Measurements from ENCODE around the gene GANAB.
"Not testable (repeated sequence)": the region's sequence is repeated elsewhere in the genome, so short reads cannot be mapped to it uniquely, and the experiment has no call there.

GANAB gene

DNA sequence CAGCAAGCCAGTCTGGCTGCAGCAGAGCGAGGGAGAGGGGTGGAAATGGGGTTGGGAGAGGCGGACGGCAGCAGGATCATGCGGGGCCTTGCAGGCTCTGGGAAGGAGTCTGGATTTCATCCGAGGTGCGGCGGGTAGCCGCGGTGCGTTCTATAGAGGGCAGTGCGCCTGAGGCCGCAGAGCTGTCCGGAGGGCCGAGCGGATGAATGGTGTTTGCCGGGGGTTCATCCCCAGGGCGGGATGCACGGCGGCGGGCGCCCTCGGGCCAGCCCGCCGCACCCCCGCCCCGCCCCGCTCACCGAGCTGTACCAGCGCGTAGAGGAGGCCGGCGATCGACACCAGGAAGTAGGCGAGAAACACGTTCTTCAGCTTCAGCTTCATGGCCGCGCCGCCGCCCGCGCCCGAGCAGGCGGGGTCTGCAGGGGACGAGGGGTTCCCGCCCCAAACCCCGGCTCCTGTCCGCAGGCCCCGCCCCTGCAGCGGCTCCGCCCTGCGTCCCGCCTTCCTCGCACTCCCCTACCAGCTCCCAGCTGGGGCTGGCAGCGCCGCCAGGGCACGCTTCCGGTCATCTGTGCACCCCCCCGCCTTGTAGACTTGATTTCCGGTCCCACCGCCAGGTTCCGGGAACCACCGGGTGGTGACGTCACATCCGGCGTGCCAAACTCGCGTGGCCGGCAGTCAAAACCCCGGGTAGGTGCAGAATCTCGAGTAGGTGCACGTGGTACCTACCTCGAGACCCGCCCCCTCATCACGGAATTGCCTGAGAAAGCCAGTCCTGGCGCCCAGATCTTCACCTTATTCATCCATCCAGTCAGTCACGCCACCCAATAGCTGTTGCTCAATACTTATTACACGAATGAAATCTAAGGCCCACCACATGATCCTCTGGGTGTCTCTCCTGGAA, 24.6 kb downstream of the GANAB start, which contains the start of gene B3GAT3:
Gene B3GAT3, minus strand, starts transcription at position 420 of the 904 bp plus-strand sequence. Its CDS starts 39 bp downstream, at position 381.
- DNase-seq (ENCODE audit: low spot score), result peak; percentile 99

DNA sequence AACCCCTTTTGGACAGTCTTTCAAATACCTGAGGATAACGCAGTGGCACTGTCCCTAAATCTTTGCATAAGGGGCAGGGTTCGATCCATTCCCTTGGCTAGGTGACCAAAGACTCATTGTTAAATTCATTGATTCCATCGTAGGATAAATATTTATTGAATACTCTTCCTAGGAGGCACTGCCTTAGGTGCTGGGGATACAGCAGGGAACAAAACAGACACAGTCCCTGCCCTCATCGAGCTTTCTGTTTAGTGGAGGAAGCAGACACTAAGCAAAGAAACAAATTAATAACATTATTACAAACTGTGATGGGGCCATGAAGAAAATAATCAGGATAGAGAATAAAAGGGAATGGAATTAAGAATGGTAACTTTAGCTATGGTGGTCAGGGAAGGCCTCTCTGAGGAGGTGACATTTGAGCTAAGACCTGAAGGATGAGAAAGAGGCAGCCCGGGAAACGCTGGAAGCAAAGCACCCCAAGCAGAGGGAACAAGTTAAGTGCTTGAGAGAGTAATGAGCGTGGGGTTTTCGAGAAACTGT, 25.3 kb downstream of the GANAB start:
- no peak for DNase-seq (ENCODE audit: low spot score)

DNA sequence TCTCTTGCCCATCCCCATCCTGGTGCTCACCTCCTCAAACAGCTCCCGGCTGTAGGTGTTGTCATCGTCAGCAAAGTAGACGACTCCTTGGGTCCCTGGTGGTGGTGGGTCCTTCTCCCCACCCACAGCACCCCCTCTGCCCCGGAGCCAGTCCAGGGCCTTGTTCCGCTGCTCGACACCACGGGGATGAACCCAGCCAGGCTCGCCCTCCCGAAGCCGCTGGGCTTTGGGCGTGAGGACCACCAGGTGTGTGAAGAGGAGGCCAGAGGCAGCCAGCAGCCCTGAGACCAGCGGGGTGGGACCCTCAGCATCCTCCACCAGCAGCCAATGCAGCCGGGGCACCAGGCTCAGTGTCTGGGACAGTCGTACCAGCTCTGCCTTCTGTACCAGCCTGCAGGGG, 29.5 kb downstream of the GANAB start:
- not testable (repeated sequence) for DNase-seq (ENCODE audit: low spot score)

- no peak for DNase-seq (ENCODE audit: low spot score)
Measured at GRCh38 chr11:62615521-62615920, 30.9 kb downstream of the GANAB start.

DNA sequence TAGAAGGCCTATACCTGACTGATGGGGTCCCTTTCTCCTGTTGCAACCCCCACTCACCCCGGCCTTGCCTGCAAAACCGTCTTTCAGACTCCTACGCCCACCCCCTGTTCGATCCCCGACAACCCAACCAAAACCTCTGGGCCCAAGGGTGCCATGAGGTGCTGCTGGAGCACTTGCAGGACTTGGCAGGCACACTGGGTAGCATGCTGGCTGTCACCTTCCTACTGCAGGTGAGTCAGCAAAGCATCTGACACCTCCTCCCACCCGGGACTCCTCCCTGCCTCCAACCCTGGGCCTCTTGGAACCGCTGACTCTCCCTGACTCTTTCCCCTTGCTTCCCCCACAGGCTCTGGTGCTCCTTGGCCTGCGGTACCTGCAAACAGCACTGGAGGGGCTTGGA, 32.1 kb downstream of the GANAB start:
- no peak for DNase-seq (ENCODE audit: low spot score)

DNA sequence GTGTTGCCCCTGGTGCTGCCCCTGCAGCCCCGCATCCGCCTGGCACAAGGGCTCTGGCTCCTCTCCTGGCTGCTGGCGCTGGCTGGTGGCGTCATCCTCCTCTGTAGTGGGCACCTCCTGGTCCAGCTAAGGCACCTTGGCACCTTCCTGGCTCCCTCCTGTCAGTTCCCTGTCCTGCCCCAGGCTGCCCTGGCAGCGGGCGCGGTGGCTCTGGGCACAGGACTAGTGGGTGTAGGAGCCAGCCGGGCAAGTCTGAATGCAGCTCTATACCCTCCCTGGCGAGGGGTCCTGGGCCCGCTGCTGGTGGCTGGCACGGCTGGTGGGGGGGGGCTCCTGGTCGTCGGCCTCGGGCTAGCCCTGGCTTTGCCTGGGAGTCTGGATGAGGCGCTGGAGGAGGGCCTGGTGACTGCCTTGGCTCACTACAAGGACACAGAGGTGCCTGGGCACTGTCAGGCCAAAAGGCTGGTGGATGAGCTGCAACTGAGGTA, 33.1 kb downstream of the GANAB start:
- DNase-seq (ENCODE audit: low spot score), result no peak

DNA sequence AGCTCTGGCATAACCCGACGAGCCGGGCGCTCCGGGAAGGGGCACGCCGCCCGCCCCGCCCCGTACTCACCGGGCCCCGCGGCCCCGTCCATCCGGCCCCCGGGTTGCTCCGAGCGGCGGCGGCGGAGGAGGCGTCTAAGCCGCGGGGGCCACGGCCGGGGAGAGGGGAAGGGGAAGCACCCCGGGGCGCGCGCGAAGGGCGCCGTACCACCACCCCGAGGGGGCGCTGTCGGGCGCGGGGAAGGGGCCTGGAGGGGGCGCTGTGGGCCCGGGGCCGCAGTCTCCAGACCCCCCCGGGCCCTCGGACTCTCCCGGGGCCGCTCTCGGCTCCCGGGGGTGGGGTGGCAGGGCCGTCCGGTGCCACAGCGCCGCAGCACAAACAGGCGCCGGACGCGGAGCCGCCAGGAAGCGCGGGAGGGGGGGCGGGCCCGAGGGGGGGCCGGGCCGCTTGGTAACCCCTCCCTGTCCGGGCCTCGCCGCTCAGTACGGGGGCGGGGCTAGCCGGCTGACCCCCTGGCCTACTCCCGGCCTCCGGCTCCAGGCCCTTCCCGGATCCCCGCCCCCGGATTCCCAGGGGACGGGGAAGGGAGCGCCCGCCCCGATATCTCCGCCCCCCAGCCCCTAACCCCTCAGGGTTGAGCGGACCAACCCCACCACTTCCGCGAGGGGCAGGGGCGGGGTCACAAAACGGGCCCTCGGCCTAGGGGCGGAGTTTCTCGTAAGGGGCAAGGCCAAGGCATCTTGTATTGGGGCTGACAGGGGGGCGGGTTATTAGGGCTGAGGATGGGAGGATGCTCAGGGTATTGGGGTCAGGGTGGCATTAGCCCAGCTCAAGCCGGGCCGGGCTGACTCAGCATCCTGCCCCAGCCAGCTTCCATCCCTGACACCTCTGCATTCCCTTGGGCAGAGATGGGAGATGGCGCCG, 33.8 kb downstream of the GANAB start, which contains the start of the genes EML3 and ROM1:
Gene EML3, minus strand, starts transcription at position 410 of the 925 bp plus-strand sequence. Its CDS starts 318 bp downstream, at position 92.
Gene ROM1, plus strand, starts transcription at position 892 of the 925 bp plus-strand sequence. Its CDS starts 25 bp downstream, at position 917.
- peak; percentile 98 for DNase-seq (ENCODE audit: low spot score)

DNA sequence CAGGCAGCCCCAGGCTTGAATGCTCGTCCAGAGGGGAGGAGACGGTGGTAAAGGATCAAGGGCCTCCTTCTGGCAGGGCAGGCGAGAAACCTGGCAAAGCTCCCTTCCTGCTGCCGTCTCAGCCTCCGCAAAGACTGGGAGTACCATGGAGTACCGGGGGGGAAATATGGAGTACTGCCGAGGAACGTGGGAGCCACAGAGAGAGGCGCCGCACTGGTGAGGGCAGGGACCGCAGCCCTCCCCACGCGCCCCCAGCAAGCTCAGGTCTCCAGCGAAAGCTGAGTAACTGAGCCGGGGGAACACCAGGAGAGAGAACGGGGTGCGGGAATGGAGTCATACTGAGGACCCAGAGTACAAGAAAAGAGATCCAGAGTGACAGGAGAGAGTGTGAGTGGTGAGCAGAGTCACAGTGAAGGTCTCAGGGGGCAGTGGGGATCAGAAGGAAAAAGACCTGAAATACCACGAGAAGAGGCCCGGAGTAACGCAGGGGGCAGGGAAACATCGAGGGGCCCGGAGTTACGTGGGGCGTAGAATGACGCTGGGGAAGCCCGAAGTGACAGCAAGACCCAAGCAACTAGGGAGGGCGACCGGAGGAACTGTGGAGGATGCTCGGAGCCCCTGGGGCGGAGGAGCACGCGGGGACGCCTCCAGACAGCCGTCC, 34.6 kb downstream of the GANAB start:
- DNase-seq (ENCODE audit: low spot score), result peak; percentile 36

- no peak for DNase-seq (ENCODE audit: low spot score)
Measured at GRCh38 chr11:62610814-62611704, 35.4 kb downstream of the GANAB start.

- no peak for DNase-seq (ENCODE audit: low spot score)
Measured at GRCh38 chr11:62610403-62610802, 36.0 kb downstream of the GANAB start.

- no peak for DNase-seq (ENCODE audit: low spot score)
Measured at GRCh38 chr11:62608776-62609175, 37.6 kb downstream of the GANAB start.

DNA sequence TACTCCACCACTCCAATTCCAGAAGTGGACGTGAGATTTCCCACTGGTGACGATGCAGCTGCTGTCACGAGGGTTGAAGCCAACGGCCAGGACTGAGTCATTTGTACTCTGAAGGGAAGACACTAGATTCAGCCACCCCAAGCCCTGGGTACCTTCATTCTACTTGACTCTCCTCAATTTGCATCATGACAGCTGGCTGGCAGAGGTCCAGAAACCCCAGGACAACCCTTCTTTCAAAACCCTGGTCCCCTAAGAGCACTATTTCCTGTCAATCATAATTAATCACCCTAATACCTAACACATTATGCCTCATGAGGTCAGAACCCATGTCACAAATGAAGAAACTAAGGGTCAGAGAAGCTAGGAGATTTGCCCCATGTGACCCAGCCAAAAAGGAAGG, 38.7 kb downstream of the GANAB start:
- DNase-seq (ENCODE audit: low spot score), result no peak

GRCh38 chr11:62605902-62606301, 40.5 kb downstream of the GANAB start:
- DNase-seq (ENCODE audit: low spot score), result no peak

DNA sequence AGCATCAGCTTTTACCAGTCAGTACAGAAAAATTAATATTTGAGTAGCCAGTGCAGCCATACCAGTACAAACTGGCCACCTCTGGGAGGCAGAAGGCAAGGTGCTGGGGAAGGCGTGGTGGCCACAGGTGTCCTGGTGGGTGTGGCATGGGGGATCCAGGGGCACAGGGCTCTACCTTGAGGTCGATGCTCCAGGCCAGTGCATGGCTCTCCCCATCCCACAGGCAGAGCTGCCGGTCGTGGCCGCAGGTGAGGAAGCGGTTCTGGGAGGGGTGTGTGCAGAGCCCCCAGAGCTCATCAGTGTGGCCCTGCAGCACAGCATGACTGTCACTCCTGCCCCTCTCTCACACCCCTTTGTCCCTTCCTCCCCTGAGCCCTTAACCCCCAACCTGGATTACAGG, 40.9 kb downstream of the GANAB start:
- DNase-seq (ENCODE audit: low spot score), result no peak

GRCh38 chr11:62604460-62605120, 41.8 kb downstream of the GANAB start:
- DNase-seq (ENCODE audit: low spot score), result no peak

DNA sequence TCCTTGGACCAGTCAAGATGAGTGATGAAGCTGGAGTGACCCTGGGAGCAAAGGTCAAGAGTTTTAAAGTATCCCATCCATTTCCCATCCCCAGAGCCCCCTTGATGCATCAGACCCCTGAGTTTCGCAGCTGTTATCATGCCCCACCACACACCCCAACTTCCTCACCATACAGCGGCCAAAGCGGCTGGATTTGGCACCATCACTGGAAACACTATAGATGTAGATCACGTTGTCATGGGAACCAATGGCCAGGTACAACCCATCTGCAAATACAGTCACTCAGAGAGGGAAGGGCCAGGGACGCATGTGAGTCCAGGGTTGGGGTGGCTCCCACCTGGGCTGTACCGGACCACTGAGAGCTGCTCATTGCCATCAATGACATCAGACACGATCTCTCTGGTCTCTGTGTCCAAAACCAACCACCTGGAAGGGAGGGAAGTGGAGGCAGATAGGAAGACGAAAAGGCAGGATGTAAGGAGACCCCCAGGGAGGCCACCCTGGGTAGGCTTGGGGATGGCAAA, 42.6 kb downstream of the GANAB start:
- DNase-seq (ENCODE audit: low spot score), result no peak

DNA sequence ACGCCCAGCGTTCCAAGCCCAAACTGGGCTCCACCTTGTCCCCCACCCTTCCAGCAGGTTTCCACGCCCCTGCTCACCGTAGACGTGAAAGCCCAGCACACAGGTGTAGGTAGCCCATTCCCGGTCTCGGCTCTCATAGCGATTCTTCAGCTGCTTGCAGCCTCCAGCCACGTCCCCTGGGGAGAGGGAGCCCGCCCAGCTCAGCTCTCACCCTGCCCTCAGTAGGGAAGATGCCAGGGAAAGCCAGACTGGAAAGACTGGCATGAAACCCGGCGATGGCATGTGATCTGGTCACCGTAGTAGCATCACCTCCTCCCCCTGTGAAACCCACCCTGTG, 43.4 kb downstream of the GANAB start:
- DNase-seq (ENCODE audit: low spot score), result no peak

- DNase-seq (ENCODE audit: low spot score), result peak; percentile 78
Measured at GRCh38 chr11:62602141-62603071, 44.0 kb downstream of the GANAB start.
